PC-3 (cell line): ENCODE measurements around the gene PACSIN1. TPM values are rescaled to one million over a fixed set of nuclear protein-coding genes. Genes with fewer than 3 reads are reported as not detected.

ENCODE experiments used
- ATAC-seq: fragments of 200-7000 bp; cut with Tn5 transposase; 2 replicates; pipeline ENCODE4 v1.9.1; 2020; ENCODE audit warnings: mild to moderate bottlenecking, moderate library complexity
- BruUV-seq: library from RNA; stranded (reverse); fragments of 400-500 nt; replicated peaks from 2 replicates; lab custom pipeline; 2021; lab: Mats Ljungman, UMichigan
- CTCF ChIA-PET: fragments of 300-600 bp; sonication (Branson Sonifier 250); formaldehyde crosslinking; loops from one replicate; lab custom pipeline; 2022; ENCODE audit warnings: antibody characterized with exemption; lab: Charles Lee
- POLR2A ChIA-PET: fragments of 300-600 bp; sonication (Branson Sonifier 250); formaldehyde crosslinking; loops from one replicate; lab custom pipeline; 2022; ENCODE audit warnings: antibody characterized with exemption; ENCODE audit not compliant: unreplicated experiment; lab: Charles Lee
- DNase-seq: peaks from one replicate; pipeline ENCODE4 v3.0.0-alpha.2; 2015
- H2AFZ ChIP-seq: fragments of 300-600 bp; sonication (generic); 2 replicates; pipeline ENCODE4 v1.6.0; 2016; ENCODE audit warnings: antibody characterized with exemption, low read length
- H3F3A ChIP-seq: fragments of 300-600 bp; sonication (generic); one replicate; pipeline ENCODE4 v1.6.0; 2017; ENCODE audit warnings: antibody characterized with exemption, low read length, control low read depth, mild to moderate bottlenecking; ENCODE audit not compliant: unreplicated experiment
- H3K27ac ChIP-seq: fragments of 300-600 bp; sonication (generic); 2 replicates; pipeline ENCODE4 v1.5.1; 2016; ENCODE audit warnings: mild to moderate bottlenecking, low read length
- H3K27me3 ChIP-seq: fragments of 300-600 bp; sonication (generic); 2 replicates; pipeline ENCODE4 v1.6.1; 2016; ENCODE audit warnings: low read length, mixed read lengths
- H3K36me3 ChIP-seq: fragments of 300-600 bp; sonication (generic); 2 replicates; pipeline ENCODE4 v1.6.1; 2016; ENCODE audit warnings: low read depth, mixed run types, low read length, mixed read lengths
- H3K4me1 ChIP-seq: fragments of 300-600 bp; sonication (generic); 2 replicates; pipeline ENCODE4 v1.5.1; 2016; ENCODE audit warnings: low read length; ENCODE audit not compliant: insufficient read depth
- H3K4me2 ChIP-seq: fragments of 300-600 bp; sonication (generic); 2 replicates; pipeline ENCODE4 v1.6.0; 2016; ENCODE audit warnings: low read length
- H3K4me3 ChIP-seq: fragments of 300-600 bp; sonication (generic); 2 replicates; pipeline ENCODE4 v1.5.1; 2016; ENCODE audit warnings: mild to moderate bottlenecking, low read length, mixed read lengths
- H3K79me2 ChIP-seq: fragments of 300-600 bp; sonication (generic); 2 replicates; pipeline ENCODE4 v1.6.1; 2017; ENCODE audit warnings: low read length, mixed read lengths
- H3K9ac ChIP-seq: fragments of 300-600 bp; sonication (generic); 2 replicates; pipeline ENCODE4 v1.6.0; 2016; ENCODE audit warnings: mild to moderate bottlenecking, low read length
- H3K9me2 ChIP-seq: fragments of 300-600 bp; sonication (generic); replicated peaks from 2 replicates; pipeline ENCODE4 v1.6.1; 2016; ENCODE audit warnings: mixed run types, low read length, mixed read lengths
- H3K9me3 ChIP-seq: fragments of 300-600 bp; sonication (generic); 2 replicates; pipeline ENCODE4 v1.6.1; 2016; ENCODE audit warnings: low read length, mixed read lengths
- H4K20me1 ChIP-seq: fragments of 300-600 bp; sonication (generic); 2 replicates; pipeline ENCODE4 v1.6.1; 2016; ENCODE audit warnings: low read length, mixed read lengths
- EZH2 ChIP-seq: fragments of 300-600 bp; sonication (generic); IDR thresholded peaks from one replicate; pipeline ENCODE4 v1.6.1; 2017; ENCODE audit warnings: antibody characterized with exemption, mild to moderate bottlenecking, low read length; ENCODE audit not compliant: unreplicated experiment
- EZH2phosphoT487 ChIP-seq: fragments of 300-600 bp; sonication (generic); IDR thresholded peaks from 2 replicates; pipeline ENCODE4 v1.6.1; 2018; ENCODE audit warnings: mild to moderate bottlenecking, antibody characterized with exemption, low read length, borderline replicate concordance
- intact Hi-C: fragments of 100-400 bp; cut with micrococcal nuclease; formaldehyde crosslinking; loops from 2 replicates; pipeline ENCODE4 v1.9.0; 2023
- total RNA-seq: library from RNA; depleted of rRNA; stranded (reverse); fragments of >200 nt; gene quantifications from 2 replicates; pipeline ENCODE4 v1.2.3, GENCODE V29; 2014
- TF ChIP-seq, protein P1 (sequence below): fragments of 300-600 bp; sonication (generic); conservative IDR thresholded peaks from 2 replicates; pipeline ENCODE4 v1.5.1; 2017; ENCODE audit warnings: antibody characterized with exemption, low read depth, mild to moderate bottlenecking, low read length

Gene PACSIN1
- total RNA-seq, 1 experiment from 2014 or later: 2.3 TPM

DNA sequence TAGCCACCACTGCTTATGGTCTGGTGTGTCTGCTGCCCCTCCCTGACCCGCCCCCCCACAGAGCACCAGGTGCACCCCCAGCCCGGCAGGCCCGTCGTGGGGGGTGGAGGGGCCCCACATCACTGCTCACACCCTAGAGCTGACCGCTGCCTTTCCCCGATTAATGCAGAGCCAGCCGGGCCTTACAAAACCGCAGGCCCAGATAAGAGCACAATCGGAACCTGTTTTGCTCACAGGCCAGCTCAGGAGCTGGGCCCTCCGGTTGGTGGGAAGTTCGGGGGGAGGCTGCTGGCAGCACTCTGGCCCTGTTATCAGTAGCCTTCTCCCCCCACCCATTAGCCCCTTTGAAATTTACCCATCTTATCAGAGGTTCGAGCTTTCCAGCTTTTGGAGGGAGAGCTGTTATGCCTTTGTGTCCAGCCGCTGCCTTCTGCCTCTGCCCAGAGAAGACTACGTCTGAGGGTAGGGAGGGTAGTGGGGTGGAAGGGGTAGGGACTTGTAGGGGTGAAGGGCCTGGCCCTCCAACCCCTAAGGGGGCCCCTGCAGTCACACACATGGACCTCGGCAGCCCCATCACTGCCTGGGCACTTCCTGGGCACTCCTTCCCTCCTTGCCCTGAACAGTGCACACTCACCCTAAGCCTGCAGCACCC is 97.1 kb downstream of the PACSIN1 start:
- intact Hi-C loops: no loop called here
- Histone ChIP-seq H3K27me3 (no peaks in the 10 kb centered on the region), H3K4me2 (no peak overlapping the region), H3K4me1 (no peaks in the 10 kb centered on the region), H3K27ac (no peak overlapping the region), H3K9me3 (no peaks in the 10 kb centered on the region), H3F3A (no peaks in the 10 kb centered on the region), H3K9me2 (no peaks in the 10 kb centered on the region), H3K4me3 (no peak overlapping the region), H3K36me3 (no peaks in the 10 kb centered on the region), H2AFZ (no peak overlapping the region), H4K20me1 (no peaks in the 10 kb centered on the region), H3K9ac (no peak overlapping the region), H3K79me2 (no peaks in the 10 kb centered on the region)
- DNase-seq (no peak), ATAC-seq (no peak)
- TF ChIP-seq EZH2phosphoT487 (no peak), EZH2 (no peak)
- TF ChIP-seq, protein P1, sequence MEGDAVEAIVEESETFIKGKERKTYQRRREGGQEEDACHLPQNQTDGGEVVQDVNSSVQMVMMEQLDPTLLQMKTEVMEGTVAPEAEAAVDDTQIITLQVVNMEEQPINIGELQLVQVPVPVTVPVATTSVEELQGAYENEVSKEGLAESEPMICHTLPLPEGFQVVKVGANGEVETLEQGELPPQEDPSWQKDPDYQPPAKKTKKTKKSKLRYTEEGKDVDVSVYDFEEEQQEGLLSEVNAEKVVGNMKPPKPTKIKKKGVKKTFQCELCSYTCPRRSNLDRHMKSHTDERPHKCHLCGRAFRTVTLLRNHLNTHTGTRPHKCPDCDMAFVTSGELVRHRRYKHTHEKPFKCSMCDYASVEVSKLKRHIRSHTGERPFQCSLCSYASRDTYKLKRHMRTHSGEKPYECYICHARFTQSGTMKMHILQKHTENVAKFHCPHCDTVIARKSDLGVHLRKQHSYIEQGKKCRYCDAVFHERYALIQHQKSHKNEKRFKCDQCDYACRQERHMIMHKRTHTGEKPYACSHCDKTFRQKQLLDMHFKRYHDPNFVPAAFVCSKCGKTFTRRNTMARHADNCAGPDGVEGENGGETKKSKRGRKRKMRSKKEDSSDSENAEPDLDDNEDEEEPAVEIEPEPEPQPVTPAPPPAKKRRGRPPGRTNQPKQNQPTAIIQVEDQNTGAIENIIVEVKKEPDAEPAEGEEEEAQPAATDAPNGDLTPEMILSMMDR: no peak
- CTCF ChIA-PET: no interaction called here
- POLR2A ChIA-PET: no interaction called here
- no TSS peak for BruUV-seq

- TF ChIP-seq, protein P1: no peak
- TF ChIP-seq EZH2 (no peak), EZH2phosphoT487 (no peak)
- CTCF ChIA-PET: no interaction called here
- no peak for ATAC-seq
- POLR2A ChIA-PET: no interaction called here
- Histone ChIP-seq H3K4me3 (no peak overlapping the region), H3K27me3 (no peaks in the 10 kb centered on the region), H3K9ac (no peak overlapping the region), H3F3A (no peaks in the 10 kb centered on the region), H2AFZ (no peak overlapping the region), H3K4me2 (no peak overlapping the region), H3K9me2 (no peaks in the 10 kb centered on the region), H3K36me3 (no peaks in the 10 kb centered on the region), H3K79me2 (no peaks in the 10 kb centered on the region), H3K27ac (no peak overlapping the region), H4K20me1 (no peaks in the 10 kb centered on the region), H3K9me3 (no peaks in the 10 kb centered on the region), H3K4me1 (no peaks in the 10 kb centered on the region)
- no TSS peak for BruUV-seq
- DNase-seq: no peak
- intact Hi-C loops: no loop called here
These were observed 97.6 kb downstream of the PACSIN1 start for GRCh38 chr6:34563513-34563870.

- Histone ChIP-seq H3K27me3 (no peaks in the 10 kb centered on the region), H3K4me1 (no peaks in the 10 kb centered on the region), H3K9me3 (no peaks in the 10 kb centered on the region), H3K4me2 (no peak overlapping the region), H3K4me3 (no peak overlapping the region), H3K9ac (no peak overlapping the region), H3K9me2 (no peaks in the 10 kb centered on the region), H2AFZ (no peak overlapping the region), H3K27ac (no peak overlapping the region), H3K79me2 (no peaks in the 10 kb centered on the region), H3K36me3 (no peaks in the 10 kb centered on the region), H4K20me1 (no peaks in the 10 kb centered on the region), H3F3A (no peaks in the 10 kb centered on the region)
- DNase-seq (no peak), ATAC-seq (no peak)
- ChIA-PET CTCF (no interaction called here), POLR2A (no interaction called here)
- BruUV-seq: no TSS peak
- TF ChIP-seq, protein P1: no peak
- TF ChIP-seq EZH2 (no peak), EZH2phosphoT487 (no peak)
- intact Hi-C loops: no loop called here
These were observed 98.3 kb downstream of the PACSIN1 start for GRCh38 chr6:34564181-34564580.
